Myocyte (in vitro differentiated cells): Measurements from ENCODE around the gene TINCR. TPM values are rescaled to one million over a fixed set of nuclear protein-coding genes. Genes with fewer than 3 reads are reported as not detected.
"Not testable (repeated sequence)": the region's sequence is repeated elsewhere in the genome, so short reads cannot be mapped to it uniquely, and the experiment has no call there.

Experiments
- DNase-seq: peaks from one replicate; pipeline ENCODE4 v3.0.0-alpha.2; 2012; ENCODE audit warnings: low read depth
- polyA plus RNA-seq: library from polyadenylated mRNA; unstranded; fragments of >200 nt; gene quantifications from one replicate; pipeline ENCODE4 v1.2.1, GENCODE V29; 2012; ENCODE audit warnings: missing spikeins
- total RNA-seq: library from RNA; depleted of rRNA; stranded (reverse); fragments of >200 nt; gene quantifications from 2 replicates; pipeline ENCODE4 v1.2.3, GENCODE V29; 2014

The TINCR gene
- 0.05 TPM in 1 of 2 replicates, not detected in the other for total RNA-seq
- 0.20 TPM for polyA plus RNA-seq

DNA sequence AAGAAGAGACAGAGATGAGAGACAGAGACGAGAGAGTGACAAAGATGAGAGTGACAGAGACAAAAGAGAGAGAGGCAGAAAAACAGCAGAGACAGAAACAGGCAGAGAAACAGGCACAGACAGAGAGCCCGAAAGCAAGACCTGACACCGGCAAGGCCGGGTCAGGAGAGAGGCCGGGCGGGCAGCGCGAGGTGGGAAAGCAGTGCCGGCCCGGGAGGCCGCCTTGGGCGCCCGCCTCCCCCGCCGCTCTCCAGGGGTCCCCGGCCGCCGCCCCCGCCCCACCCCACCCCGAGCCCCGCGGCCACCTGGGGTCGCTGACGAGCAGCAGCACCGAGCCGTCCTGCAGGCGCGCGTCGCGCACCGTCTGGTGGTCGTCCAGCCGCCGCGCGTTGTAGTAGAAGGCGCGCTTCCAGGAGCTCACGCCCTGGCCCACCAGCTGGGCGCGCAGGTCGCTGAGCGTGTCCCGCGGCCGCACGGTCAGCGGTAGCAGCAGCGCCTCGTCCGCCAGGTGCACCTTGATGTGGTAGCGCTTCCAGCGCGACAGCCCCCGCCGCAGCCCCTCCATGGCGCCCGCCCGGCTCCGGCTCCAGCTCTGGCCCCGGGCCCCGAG is at the start of gene TINCR:
Gene TINCR (minus strand): TSS at position 594 of the 610 bp plus-strand sequence.
- DNase-seq: no peak

DNA sequence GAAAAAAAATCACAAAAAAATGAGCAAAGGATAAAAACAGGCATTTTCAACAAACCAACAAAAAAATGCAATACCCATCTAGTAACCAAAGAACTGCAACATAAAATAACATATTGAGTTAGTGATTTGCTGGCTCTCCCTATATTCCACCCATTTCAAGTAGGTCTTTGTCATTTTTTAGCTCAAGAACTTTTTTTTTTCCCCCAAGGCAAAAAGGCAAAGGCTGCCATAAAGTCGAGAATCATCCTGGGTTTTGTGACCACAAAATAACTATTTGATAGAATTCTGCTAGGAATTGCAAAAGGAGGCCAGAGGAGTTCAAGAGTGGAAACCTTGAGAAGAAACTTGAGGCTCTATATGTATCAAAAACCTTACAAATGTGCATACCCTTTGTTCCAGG is 49.3 kb upstream of the TINCR start:
- no peak for DNase-seq

GRCh38 chr19:5615756-5616327 is 48.1 kb upstream of the TINCR start:
- no peak for DNase-seq

DNA sequence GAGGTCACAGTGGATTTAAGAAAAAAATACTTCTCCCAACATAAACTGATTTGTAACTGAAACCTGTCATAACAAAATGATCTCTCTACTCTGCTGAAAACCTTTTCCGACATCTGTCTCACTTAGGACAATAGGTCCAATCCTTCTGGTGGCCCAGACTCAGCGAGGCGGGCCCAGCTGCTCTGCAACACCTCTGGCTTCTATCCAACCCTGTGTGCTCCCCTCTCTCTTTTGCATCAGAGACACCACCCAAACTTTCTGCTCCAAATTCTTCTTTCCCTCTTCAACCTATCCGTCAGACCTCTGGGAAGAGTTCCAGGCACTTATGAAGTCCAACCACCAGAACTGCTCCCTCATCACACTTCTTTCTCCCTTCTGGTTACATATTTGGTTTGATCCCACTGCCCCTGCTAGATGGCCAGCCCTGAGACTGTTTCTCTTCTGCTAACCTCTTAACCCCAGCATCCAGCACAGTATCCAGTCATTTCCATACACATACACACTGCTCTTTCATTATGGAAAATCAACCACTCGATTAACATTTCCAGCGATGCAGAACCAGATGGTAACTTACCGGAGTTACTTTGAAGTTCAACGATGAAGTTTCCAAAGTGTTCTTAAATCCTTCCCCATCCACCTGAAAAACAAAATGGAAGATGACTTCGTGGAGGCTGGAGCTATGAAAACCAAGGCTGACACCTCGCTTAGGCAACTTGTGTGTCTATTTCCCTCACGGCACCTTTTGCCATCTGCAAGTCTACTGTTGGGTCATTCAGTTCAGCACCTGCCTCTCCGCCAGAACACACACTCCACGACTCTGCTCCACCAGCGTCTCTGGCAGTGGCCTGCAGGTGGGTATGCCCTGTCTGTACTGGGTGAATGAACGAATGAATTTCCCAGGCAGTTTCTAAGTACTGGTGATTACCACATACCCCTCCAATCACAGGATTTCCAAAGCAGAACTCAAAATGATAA is 45.4 kb upstream of the TINCR start:
- no peak for DNase-seq

DNA sequence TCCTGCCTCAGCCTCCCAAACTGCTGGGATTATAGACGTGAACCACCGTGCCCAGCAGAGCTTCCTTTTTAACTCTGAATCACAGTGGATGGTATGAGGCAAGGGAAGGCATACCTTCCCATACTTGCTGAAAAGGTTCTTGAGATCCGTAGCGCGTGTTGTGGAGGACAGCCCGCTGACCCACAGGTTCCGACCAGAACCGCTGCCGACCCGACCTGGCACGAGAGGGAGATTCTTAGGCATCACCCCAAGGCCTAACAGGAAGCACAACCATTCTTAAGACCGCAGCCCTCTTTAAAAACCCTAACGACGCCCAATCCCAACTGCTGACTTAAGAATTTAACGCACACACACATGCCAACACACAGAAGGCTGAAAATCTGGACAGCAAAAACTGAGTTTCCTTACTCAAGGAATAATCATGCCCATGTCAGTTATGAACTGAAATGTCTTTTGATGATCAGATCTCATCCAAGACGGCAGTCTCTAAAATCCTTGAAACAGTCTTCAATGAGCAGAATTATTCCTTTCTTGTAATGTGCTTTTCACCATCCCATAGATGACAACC is 42.2 kb upstream of the TINCR start:
- DNase-seq: no peak

DNA sequence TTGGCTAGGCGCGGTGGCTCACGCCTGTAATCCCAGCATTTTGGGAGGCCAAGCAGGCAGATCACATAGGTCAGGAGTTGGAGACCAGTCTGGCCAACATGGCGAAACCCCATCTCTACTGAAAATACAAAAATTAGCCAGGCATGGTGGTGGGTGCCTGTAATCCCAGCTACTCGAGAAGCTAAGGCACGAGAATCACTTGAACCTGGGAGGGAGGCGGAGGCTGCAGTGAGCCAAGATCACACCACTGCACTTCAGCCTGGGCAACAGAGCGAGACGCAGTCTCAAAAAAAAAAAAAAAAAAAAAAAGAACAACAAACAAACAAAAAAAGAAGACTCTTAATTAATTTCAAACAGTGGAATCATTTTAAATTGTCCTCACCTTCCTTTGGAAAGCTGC is 41.0 kb upstream of the TINCR start:
- DNase-seq: not testable (repeated sequence)

GRCh38 chr19:5608291-5608690 is 40.5 kb upstream of the TINCR start:
- peak; percentile 4 for DNase-seq

- DNase-seq: peak; percentile 91
Measured at GRCh38 chr19:5607318-5608275, 39.8 kb upstream of the TINCR start.

DNA sequence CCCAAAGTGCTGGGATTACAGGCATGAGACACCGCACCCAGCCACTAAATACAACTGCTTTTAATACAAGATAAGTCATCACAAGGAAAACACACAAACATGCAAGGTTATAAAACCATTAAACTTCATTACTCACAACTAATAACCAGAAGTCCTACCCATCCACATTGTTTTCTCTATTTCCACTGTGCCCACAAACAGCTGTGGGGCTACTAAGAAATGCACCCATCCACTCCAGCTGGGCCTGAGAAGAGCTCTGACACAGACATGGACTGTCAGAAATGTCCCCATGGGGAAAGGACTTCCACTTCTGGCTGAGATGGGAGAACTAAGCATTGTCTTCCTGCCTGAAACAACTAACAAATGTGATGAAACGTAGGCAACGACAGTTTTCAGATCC is 37.6 kb upstream of the TINCR start:
- DNase-seq: peak; percentile 96

GRCh38 chr19:5603626-5604025 is 35.9 kb upstream of the TINCR start:
- peak; percentile 68 for DNase-seq

GRCh38 chr19:5600797-5601196 is 33.0 kb upstream of the TINCR start:
- peak; percentile 78 for DNase-seq

GRCh38 chr19:5595745-5596144 is 28.0 kb upstream of the TINCR start:
- DNase-seq: no peak

GRCh38 chr19:5595129-5595528 is 27.4 kb upstream of the TINCR start:
- DNase-seq: no peak

DNA sequence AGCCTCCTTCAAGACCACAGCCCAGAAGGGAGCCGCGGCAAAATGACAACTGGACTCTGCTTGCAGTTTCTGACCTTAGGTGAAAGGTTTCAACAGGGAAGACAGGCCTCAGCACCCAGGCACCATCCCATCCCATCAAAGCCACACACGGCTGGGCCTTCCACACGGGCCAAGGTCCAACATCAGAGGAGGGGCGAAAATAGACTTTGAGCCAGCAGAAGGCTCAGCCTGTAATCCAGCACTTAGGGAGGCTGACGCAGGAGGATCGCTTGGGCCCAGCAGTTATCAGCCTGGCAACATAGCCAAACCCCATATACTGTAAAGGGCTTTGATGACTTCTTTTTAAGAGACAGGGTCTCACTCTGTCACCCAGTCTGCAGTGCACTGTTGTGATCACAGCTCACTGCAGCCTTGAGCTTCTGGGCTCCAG is 26.8 kb upstream of the TINCR start:
- DNase-seq: no peak

- DNase-seq: no peak
Measured at GRCh38 chr19:5593343-5594255, 25.8 kb upstream of the TINCR start.

- DNase-seq: no peak
Measured at GRCh38 chr19:5592531-5593342, 25.0 kb upstream of the TINCR start.

DNA sequence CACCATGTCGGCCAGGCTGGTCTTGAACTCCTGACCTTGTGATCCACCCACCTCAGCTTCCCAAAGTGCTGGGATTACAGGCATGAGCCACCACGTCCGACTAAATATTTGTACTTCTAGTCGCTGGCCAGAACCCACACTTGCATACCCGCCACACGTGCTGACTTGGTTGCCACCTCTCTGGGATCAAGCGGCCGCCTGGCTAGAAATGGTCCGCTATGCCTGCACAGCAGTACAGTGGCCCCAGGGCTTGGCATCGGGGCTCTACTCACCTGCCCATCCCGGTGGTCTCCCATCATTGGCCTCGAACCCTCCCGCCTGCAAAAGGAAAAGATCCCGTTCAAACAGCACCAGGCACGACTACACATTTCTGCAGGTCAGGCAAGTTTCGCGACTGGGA is 23.7 kb upstream of the TINCR start:
- DNase-seq: no peak

- DNase-seq: no peak
Measured at GRCh38 chr19:5590865-5591154, 23.1 kb upstream of the TINCR start.
